Endothelial cell of umbilical vein (primary cell): Measurements from ENCODE around the gene EDC4. TPM values are rescaled to one million over a fixed set of nuclear protein-coding genes. Genes with fewer than 3 reads are reported as not detected.

Source experiments
- BruUV-seq: library from RNA; stranded (reverse); fragments of 400-500 nt; replicated peaks from 2 replicates; lab custom pipeline; 2021; lab: Mats Ljungman, UMichigan
- CTCF ChIA-PET: fragments of 300-600, 350-600 bp; sonication (Branson Sonifier 250); formaldehyde crosslinking; loops from one replicate; lab custom pipeline; 2021; ENCODE audit warnings: antibody characterized with exemption, inconsistent platforms; lab: Charles Lee
- POLR2A ChIA-PET: fragments of 300-600, 350-600 bp; sonication (Branson Sonifier 250); formaldehyde crosslinking; loops from one replicate; lab custom pipeline; 2021; ENCODE audit warnings: antibody characterized with exemption, inconsistent platforms; lab: Charles Lee
- DNase-seq: peaks from one replicate; pipeline ENCODE4 v3.0.0-alpha.2; 2011; ENCODE audit warnings: low read depth, low spot score
- FAIRE-seq: peaks from 2 replicates; lab custom pipeline; 2011; peaks lifted over from hg19 to GRCh38; lab: Jason Lieb, UNC
- H2AFZ ChIP-seq: 2 replicates; pipeline ENCODE4 v1.6.0; 2012; ENCODE audit warnings: low read depth, low read length, control low read depth, inconsistent platforms
- H3K27ac ChIP-seq: 2 replicates; pipeline ENCODE4 v1.5.1; 2011; ENCODE audit warnings: low read depth, mild to moderate bottlenecking, control low read depth, low read length, moderate library complexity; ENCODE audit not compliant: insufficient read depth
- H3K27me3 ChIP-seq, 2 experiments: 2 replicates each; pipeline versions ENCODE4 v1.6.0 to v1.6.1; 2011; ENCODE audit warnings: low read length in 2 of 2, mixed read lengths in 1 of 2; ENCODE audit not compliant: control insufficient read depth in 2 of 2, insufficient read depth in 2 of 2
- H3K36me3 ChIP-seq, 2 experiments: 2 replicates in 1 of 2; 3 replicates in 1 of 2; pipeline ENCODE4 v1.5.1; 2011; ENCODE audit warnings: low read length in 2 of 2, mild to moderate bottlenecking in 1 of 2, moderate library complexity in 1 of 2; ENCODE audit not compliant: control insufficient read depth in 2 of 2, insufficient read depth in 2 of 2; ENCODE audit errors: extremely low read depth in 1 of 2
- H3K4me1 ChIP-seq: 3 replicates; pipeline ENCODE4 v1.5.1; 2011; ENCODE audit warnings: mild to moderate bottlenecking, low read length; ENCODE audit not compliant: control insufficient read depth, insufficient read depth; ENCODE audit errors: extremely low read depth
- H3K4me2 ChIP-seq: 2 replicates; pipeline ENCODE4 v1.6.1; 2011; ENCODE audit warnings: low read length, control low read depth, mixed read lengths; ENCODE audit not compliant: insufficient read depth
- H3K4me3 ChIP-seq, 3 experiments: fragments of 200-600 bp in 1 of 3; sonication (generic), shearing (Covaris generic) in 1 of 3; replicated peaks in 1 of 3; 2 replicates each; pipeline ENCODE4 v1.5.1; 2011 to 2016; ENCODE audit warnings: control low read depth in 3 of 3, low read length in 3 of 3, mild to moderate bottlenecking in 2 of 3, inconsistent platforms in 1 of 3, low read depth in 1 of 3, moderate library complexity in 1 of 3; ENCODE audit not compliant: insufficient read depth in 1 of 3
- H3K79me2 ChIP-seq: 2 replicates; pipeline ENCODE4 v1.6.0; 2012; ENCODE audit warnings: low read length, inconsistent platforms; ENCODE audit not compliant: control insufficient read depth, insufficient read depth
- H3K9ac ChIP-seq: replicated peaks from 2 replicates; pipeline ENCODE3; 2011; ENCODE audit warnings: low read length, control low read depth; ENCODE audit not compliant: insufficient read depth; ENCODE audit errors: extremely low read depth
- H3K9me1 ChIP-seq: replicated peaks from 3 replicates; pipeline ENCODE4 v1.6.0; 2011; ENCODE audit warnings: mild to moderate bottlenecking, low read length; ENCODE audit not compliant: control insufficient read depth, insufficient read depth; ENCODE audit errors: extremely low read depth
- H3K9me3 ChIP-seq: replicated peaks from 2 replicates; pipeline ENCODE4 v1.5.1; 2012; ENCODE audit warnings: low read length, inconsistent platforms; ENCODE audit not compliant: control insufficient read depth, insufficient read depth
- H4K20me1 ChIP-seq: replicated peaks from 2 replicates; pipeline ENCODE3; 2011; ENCODE audit warnings: mild to moderate bottlenecking, low read length; ENCODE audit not compliant: control insufficient read depth, insufficient read depth; ENCODE audit errors: extremely low read depth
- CTCF ChIP-seq, 2 donors: IDR thresholded peaks; 1 replicate in 1 of 2; 2 replicates in 1 of 2; pipeline ENCODE4 v1.5.1; 2011; ENCODE audit warnings: low read length in 2 of 2, mild to moderate bottlenecking in 2 of 2, moderate library complexity in 2 of 2, control low read depth in 1 of 2, inconsistent platforms in 1 of 2, low read depth in 1 of 2; ENCODE audit not compliant: insufficient read depth in 1 of 2; ENCODE audit errors: extremely low read depth in 1 of 2
- EZH2 ChIP-seq: IDR thresholded peaks from 2 replicates; pipeline ENCODE4 v1.6.1; 2012; ENCODE audit warnings: borderline replicate concordance, low read depth, mild to moderate bottlenecking, moderate library complexity, low read length, inconsistent platforms; ENCODE audit not compliant: severe bottlenecking
- MYC ChIP-seq: IDR thresholded peaks from one replicate; pipeline ENCODE4 v1.6.1; 2011; ENCODE audit warnings: mild to moderate bottlenecking, low read depth, low read length
- POLR2A ChIP-seq: IDR thresholded peaks from 2 replicates; pipeline ENCODE4 v1.6.1; 2012; ENCODE audit warnings: low read depth, mild to moderate bottlenecking, control low read depth, low read length
- POLR2AphosphoS5 ChIP-seq: IDR thresholded peaks from 2 replicates; pipeline ENCODE4 v1.6.1; 2012; ENCODE audit warnings: low read depth, mild to moderate bottlenecking, control low read depth, low read length, moderate library complexity; ENCODE audit not compliant: insufficient read depth
- dilution Hi-C: fragments of 300-500 bp; cut with MboI; formaldehyde crosslinking; loops from one replicate; pipeline ENCODE4 v1.15.0; 2019; ENCODE audit warnings: low sequenced_read_pairs; ENCODE audit not compliant: extremely low pct_ligation_motif_present
- intact Hi-C: fragments of 100-400 bp; cut with micrococcal nuclease; formaldehyde crosslinking; loops from one replicate; pipeline ENCODE4 v1.10.0; 2022
- polyA plus RNA-seq, 4 experiments: library from polyadenylated mRNA; depleted of rRNA in 3 of 4; stranded (reverse) in 3 of 4; unstranded in 1 of 4; fragments of >200 nt; gene quantifications; 2 replicates each; pipeline versions ENCODE4 v1.2.1 to v1.2.3, GENCODE V29; 2011 to 2012; ENCODE audit warnings: missing spikeins in 1 of 4
- total RNA-seq: library from RNA; stranded (reverse); gene quantifications from 2 replicates; pipeline ENCODE4 v1.2.3, GENCODE V29; 2021

EDC4 gene
- total and polyA plus RNA-seq, 2 donors (not counting 3 experiments of a cell fraction or from before 2014, with no cell fraction given) = 57.5 to 81.2 TPM

- intact Hi-C loops = loop anchor here (10.0 kb wide), 1 partner anchor 594 kb away; no protein-coding TSS in a partner anchor
- no peak for DNase-seq
- BruUV-seq = no TSS peak
Observed at GRCh38 chr16:67909056-67909742, 36.3 kb downstream of the EDC4 start.

More at GRCh38 chr16:67909056-67909742, 36.3 kb downstream of the EDC4 start:
- CTCF ChIA-PET = interaction anchor here (0.6 to 1.5 kb wide), 3 partner anchors 16 to 236 kb away, joined by 3 to 4 read pairs (median 3); partner anchors contain the start of gene PSKH1
- Histone ChIP-seq H3K4me1 (no peaks in the 10 kb centered on the region), H3K4me2 (no peak overlapping the region), H3K9me3 (no peaks in the 10 kb centered on the region), H3K27ac (no peak overlapping the region), H3K36me3 (peaks cover 3 to 15% of the 10 kb centered on the region in 2 experiments), H3K79me2 (no peaks in the 10 kb centered on the region), H3K9me1 (no peaks in the 10 kb centered on the region), H3K9ac (no peak overlapping the region), H3K4me3 (no peak overlapping the region), H2AFZ (no peak overlapping the region), H4K20me1 (no peaks in the 10 kb centered on the region), H3K27me3 (no peaks in the 10 kb centered on the region)
- FAIRE-seq = no peak
- POLR2A ChIA-PET = no interaction called here
- TF ChIP-seq EZH2 (no peak), POLR2AphosphoS5 (no peak), POLR2A (no peak), MYC (no peak), CTCF (IDR thresholded peaks at IDR 0.05; ENCODE audit: extremely low read depth in 1 of 2, insufficient read depth in 1 of 2, low read depth in 1 of 2, low read length in 2 of 2) (no peak)
- dilution Hi-C loops = loop anchor here (25.0 kb wide), 1 partner anchor 222 kb away; no protein-coding TSS in a partner anchor
